Mesothelial cell of epicardium (in vitro differentiated cells): ENCODE results near the gene TYMS. TPM values are rescaled to one million over a fixed set of nuclear protein-coding genes. Genes with fewer than 3 reads are reported as not detected.
"Not testable (repeated sequence)": the region's sequence is repeated elsewhere in the genome, so short reads cannot be mapped to it uniquely, and the experiment has no call there.

Source experiments
- DNase-seq, 2 experiments: peaks; one replicate each; pipeline ENCODE4 v3.0.0; 2021; ENCODE audit warnings: low spot score in 2 of 2; ENCODE audit not compliant: unreplicated experiment in 2 of 2
- H3K27ac Mint-ChIP-seq: 2 replicates; pipeline ENCODE4 v1.8.0; 2021; ENCODE audit warnings: mixed read lengths
- H3K27me3 Mint-ChIP-seq: 2 replicates; pipeline ENCODE4 v1.8.0; 2021; ENCODE audit warnings: low read depth, mixed read lengths
- H3K36me3 Mint-ChIP-seq: 2 replicates; pipeline ENCODE4 v1.8.0; 2021; ENCODE audit warnings: mixed read lengths
- H3K4me1 Mint-ChIP-seq: 2 replicates; pipeline ENCODE4 v1.8.0; 2021; ENCODE audit warnings: mixed read lengths
- H3K4me3 Mint-ChIP-seq: 2 replicates; pipeline ENCODE4 v1.8.0; 2021; ENCODE audit warnings: mild to moderate bottlenecking, moderate library complexity, mixed read lengths
- H3K9me3 Mint-ChIP-seq: 2 replicates; pipeline ENCODE4 v1.8.0; 2021; ENCODE audit warnings: mixed read lengths
- total RNA-seq: library from RNA; stranded (reverse); gene quantifications from 3 replicates; pipeline ENCODE4 v1.2.1, GENCODE V29; 2021
- TF ChIP-seq, protein P1 (sequence below): fragments of 200-600 bp; sonication (generic); IDR thresholded peaks from one replicate; pipeline ENCODE4 v1.5.0; 2021; ENCODE audit warnings: antibody characterized with exemption; ENCODE audit not compliant: unreplicated experiment

TYMS gene
- total RNA-seq, 1 donor from 2014 or later = 54.0 TPM

DNA sequence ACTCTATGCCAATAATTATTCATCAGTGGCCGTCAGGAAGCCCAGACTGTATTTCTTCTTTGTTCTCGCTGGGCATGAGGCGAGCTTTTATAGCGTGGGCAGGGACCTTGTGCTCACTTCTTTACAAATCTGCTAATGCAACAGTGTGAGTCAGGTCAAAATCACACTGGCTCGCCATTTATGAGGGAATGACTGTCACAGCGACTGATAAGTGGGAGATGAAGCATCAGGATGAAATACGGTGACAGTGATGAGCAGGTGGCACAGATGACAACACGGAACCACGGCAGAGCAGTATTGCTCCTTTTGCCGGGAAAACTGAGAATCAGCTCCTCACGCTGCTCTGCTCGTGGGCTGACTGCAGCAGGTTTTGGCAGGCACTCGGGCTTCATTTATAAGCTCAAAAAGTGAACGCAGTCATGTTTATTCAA is 20.5 kb downstream of the TYMS start:
- no peak overlapping the region for H3K4me3 Mint-ChIP-seq
- TF ChIP-seq, protein P1, sequence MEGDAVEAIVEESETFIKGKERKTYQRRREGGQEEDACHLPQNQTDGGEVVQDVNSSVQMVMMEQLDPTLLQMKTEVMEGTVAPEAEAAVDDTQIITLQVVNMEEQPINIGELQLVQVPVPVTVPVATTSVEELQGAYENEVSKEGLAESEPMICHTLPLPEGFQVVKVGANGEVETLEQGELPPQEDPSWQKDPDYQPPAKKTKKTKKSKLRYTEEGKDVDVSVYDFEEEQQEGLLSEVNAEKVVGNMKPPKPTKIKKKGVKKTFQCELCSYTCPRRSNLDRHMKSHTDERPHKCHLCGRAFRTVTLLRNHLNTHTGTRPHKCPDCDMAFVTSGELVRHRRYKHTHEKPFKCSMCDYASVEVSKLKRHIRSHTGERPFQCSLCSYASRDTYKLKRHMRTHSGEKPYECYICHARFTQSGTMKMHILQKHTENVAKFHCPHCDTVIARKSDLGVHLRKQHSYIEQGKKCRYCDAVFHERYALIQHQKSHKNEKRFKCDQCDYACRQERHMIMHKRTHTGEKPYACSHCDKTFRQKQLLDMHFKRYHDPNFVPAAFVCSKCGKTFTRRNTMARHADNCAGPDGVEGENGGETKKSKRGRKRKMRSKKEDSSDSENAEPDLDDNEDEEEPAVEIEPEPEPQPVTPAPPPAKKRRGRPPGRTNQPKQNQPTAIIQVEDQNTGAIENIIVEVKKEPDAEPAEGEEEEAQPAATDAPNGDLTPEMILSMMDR = no peak
- H3K4me1 Mint-ChIP-seq = no peaks in the 10 kb centered on the region
- no peaks in the 10 kb centered on the region for H3K27me3 Mint-ChIP-seq
- DNase-seq = no peak
- no peak overlapping the region for H3K27ac Mint-ChIP-seq
- peaks cover 20% of the 10 kb centered on the region for H3K36me3 Mint-ChIP-seq
- H3K9me3 Mint-ChIP-seq = no peaks in the 10 kb centered on the region

DNA sequence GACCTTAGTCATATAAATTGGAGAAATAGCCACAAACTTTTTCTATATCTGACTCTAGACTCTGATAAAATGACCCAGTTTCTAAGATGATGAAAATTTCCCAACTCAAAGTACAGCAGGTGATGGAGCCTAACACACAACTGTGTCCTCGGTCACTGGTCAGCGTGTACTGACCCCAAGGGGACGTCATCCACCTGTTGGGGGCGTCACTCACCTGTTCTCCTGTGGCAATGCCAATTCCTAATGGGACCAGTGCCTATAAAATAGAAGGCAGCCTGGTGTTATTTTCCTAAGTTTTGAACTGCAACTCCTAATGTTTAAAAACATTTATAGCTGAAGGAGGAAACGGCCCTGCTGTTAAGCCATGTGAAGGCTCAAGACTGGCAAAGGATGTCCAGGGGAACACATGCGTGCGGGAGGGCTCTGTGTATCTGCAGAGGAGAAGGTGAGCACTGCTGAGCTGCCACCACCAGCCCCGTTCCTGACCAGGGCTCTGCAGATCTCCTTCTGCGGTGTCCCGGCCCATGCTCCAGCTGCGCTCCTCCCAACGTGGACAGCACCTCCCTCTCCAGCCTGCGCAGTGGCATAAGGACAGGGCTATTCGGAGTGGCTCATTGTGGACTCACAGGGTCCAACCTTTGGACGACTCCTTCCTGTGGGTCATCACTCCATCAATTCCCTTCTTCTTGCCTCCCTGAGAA is 21.2 kb downstream of the TYMS start:
- peaks cover 20% of the 10 kb centered on the region for H3K36me3 Mint-ChIP-seq
- no peak overlapping the region for H3K4me3 Mint-ChIP-seq
- H3K9me3 Mint-ChIP-seq = no peaks in the 10 kb centered on the region
- no peaks in the 10 kb centered on the region for H3K4me1 Mint-ChIP-seq
- H3K27ac Mint-ChIP-seq = no peak overlapping the region
- TF ChIP-seq, protein P1 = no peak
- DNase-seq = no peak
- no peaks in the 10 kb centered on the region for H3K27me3 Mint-ChIP-seq

DNA sequence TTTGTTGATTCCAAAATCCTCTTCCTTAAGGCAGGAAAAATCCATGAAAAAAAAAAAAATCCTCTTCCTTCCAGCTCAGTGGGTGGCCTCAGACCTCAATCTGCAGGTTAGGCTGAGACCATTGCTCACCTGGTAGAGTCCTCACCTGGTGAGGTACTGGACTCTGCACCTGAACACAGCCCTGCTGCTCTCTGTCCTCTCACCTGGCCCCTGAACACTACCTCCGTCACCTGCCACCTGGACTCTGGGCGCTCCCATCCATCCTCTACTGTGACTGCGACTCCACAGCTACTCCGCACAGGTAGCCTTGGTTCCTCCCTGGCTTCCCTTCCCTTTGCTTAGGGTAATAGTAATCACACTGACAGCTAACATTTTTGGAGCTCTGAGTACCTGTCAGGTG is 22.1 kb downstream of the TYMS start:
- Mint-ChIP-seq H3K27me3 (no peaks in the 10 kb centered on the region), H3K27ac (no peak overlapping the region), H3K4me1 (no peaks in the 10 kb centered on the region), H3K4me3 (no peak overlapping the region), H3K9me3 (no peaks in the 10 kb centered on the region), H3K36me3 (peaks cover 20% of the 10 kb centered on the region)
- DNase-seq = no peak
- TF ChIP-seq, protein P1 = no peak

DNA sequence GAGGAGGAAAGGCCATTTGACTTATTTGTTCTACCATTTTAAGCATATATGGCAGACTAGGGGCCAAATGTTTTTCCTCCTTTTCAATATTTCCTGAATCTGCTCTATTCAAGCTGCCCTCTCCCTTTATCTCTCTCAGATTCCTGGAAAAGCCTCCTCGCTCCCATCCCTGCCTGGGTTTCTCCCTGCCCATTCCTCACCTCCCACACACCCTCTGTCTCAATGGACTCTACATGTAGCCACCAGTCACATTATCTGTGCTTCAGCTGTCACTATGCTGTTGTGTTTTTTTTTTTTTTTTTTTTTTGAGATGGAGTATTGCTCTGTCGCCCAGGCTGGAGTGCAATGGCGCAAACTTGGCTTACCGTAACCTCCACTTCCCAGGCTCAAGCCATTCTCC is 22.9 kb downstream of the TYMS start:
- Mint-ChIP-seq H3K4me3 (no peak overlapping the region), H3K27me3 (no peaks in the 10 kb centered on the region), H3K9me3 (no peaks in the 10 kb centered on the region), H3K36me3 (peaks cover 16% of the 10 kb centered on the region), H3K27ac (no peak overlapping the region), H3K4me1 (no peaks in the 10 kb centered on the region)
- no peak for DNase-seq
- TF ChIP-seq, protein P1 = no peak

DNA sequence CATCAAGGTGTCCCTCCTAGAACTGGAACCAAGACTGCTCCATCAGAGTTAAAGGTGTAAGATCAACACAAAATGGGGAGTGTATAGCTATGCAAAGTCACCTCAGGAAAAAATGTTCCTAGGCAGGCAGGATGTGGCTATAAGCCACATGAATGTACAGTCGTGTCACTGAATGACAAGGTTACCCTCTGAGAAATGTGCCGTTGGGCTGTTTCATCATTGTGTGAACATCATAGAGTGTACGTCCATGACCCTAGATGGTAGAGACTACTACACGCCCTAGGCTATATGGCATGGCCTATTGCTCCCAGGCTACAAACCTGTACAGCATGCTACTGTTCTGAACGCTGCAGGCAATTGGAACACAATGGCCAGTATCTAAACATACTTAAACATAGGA is 24.5 kb downstream of the TYMS start:
- no peak overlapping the region for H3K4me3 Mint-ChIP-seq
- no peaks in the 10 kb centered on the region for H3K4me1 Mint-ChIP-seq
- no peak for DNase-seq
- peaks cover 17% of the 10 kb centered on the region for H3K36me3 Mint-ChIP-seq
- TF ChIP-seq, protein P1 = no peak
- no peaks in the 10 kb centered on the region for H3K27me3 Mint-ChIP-seq
- no peak overlapping the region for H3K27ac Mint-ChIP-seq
- no peaks in the 10 kb centered on the region for H3K9me3 Mint-ChIP-seq

DNA sequence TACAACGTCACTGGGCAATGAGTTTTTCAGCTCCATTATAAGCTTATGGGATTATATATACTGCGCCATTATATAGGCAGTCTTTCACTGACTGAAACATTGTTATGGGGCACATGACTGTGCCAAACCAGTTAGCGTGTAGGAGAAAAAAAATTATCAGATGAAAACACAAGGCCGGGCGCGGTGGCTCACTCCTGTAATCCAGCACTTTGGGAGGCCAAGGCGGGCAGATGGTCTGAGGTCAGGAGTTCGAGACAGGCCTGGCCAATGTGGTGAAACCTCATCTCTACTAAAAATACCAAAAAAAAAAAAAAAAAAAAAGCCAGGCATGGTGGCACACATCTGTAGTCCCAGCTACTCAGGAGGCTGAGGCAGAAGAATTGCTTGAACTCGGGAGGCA is 25.0 kb downstream of the TYMS start:
- not testable (repeated sequence) for H3K4me1 Mint-ChIP-seq, H3K4me3 Mint-ChIP-seq, DNase-seq, H3K9me3 Mint-ChIP-seq, H3K27ac Mint-ChIP-seq, H3K27me3 Mint-ChIP-seq
- peaks cover 17% of the 10 kb centered on the region for H3K36me3 Mint-ChIP-seq
